Psoas muscle (tissue), 8 donors: ENCODE results near the gene AP1B1. TPM values are rescaled to one million over a fixed set of nuclear protein-coding genes. Genes with fewer than 3 reads are reported as not detected.

ENCODE experiments used
- ATAC-seq, 4 donors: fragments of 200-7000 bp; cut with Tn5 transposase; one replicate each; pipeline ENCODE4 v1.9.1; 2020; ENCODE audit warnings: moderate library complexity in 3 of 4, mild to moderate bottlenecking in 2 of 4
- DNase-seq, 2 donors: peaks; one replicate each; pipeline ENCODE4 v3.0.0-alpha.2; 2020
- H3K27ac ChIP-seq: fragments of 200-600 bp; one replicate; pipeline ENCODE4 v1.8.0; 2022
- H3K27me3 ChIP-seq, 3 donors: fragments of 200-600 bp in 1 of 3; one replicate each; pipeline versions ENCODE4 v1.6.1 to v1.8.0; 2013 to 2022; ENCODE audit warnings: low read length in 2 of 3, mild to moderate bottlenecking in 2 of 3, moderate library complexity in 1 of 3; ENCODE audit not compliant: insufficient read depth in 3 of 3
- H3K36me3 ChIP-seq, 2 donors: fragments of 200-600 bp in 1 of 2; one replicate each; pipeline versions ENCODE4 v1.6.1 to v1.8.0; 2013 to 2022; ENCODE audit warnings: low read depth in 1 of 2, mild to moderate bottlenecking in 1 of 2, moderate library complexity in 1 of 2; ENCODE audit not compliant: insufficient read depth in 1 of 2
- H3K4me1 ChIP-seq: fragments of 200-600 bp; one replicate; pipeline ENCODE4 v1.8.0; 2022
- H3K4me3 ChIP-seq: fragments of 200-600 bp; one replicate; pipeline ENCODE4 v1.8.0; 2022; ENCODE audit warnings: mild to moderate bottlenecking
- H3K9me3 ChIP-seq: fragments of 200-600 bp; one replicate; pipeline ENCODE4 v1.8.0; 2022
- CTCF ChIP-seq: fragments of 200-600 bp; IDR thresholded peaks from one replicate; pipeline ENCODE4 v1.8.0; 2022; ENCODE audit warnings: antibody characterized with exemption
- WGBS, 3 donors: extraction: QIAGEN DNeasy Blood & Tissue Kit; methylation state at CpG; one replicate each; pipeline versions ENCODE4 v1.1.6 to v1.1.7; 2013; 5-methylcytosine and 5-hydroxymethylcytosine counted together
- intact Hi-C, 2 donors: fragments of 100-400 bp; cut with DNase I; formaldehyde crosslinking; loops; one replicate each; pipeline versions ENCODE4 v1.11.0 to v1.14.2; 2022
- polyA plus RNA-seq, 3 donors: library from polyadenylated mRNA; stranded (reverse); fragments of 200-250 nt; gene quantifications; one replicate each; pipeline ENCODE4 v1.2.3, GENCODE V29; 2013
- total RNA-seq, 4 donors: library from RNA; stranded (reverse); fragmentation: NEBNext Ultra II Directional in 2 of 4; extraction: Animal tissue kit (Norgen Biotek cat#: 25700) in 2 of 4; gene quantifications; one replicate each; pipeline versions ENCODE4 v1.2.1 to v1.2.4, GENCODE V29; 2021 to 2023
- donor health status: healthy with polysubstance abuse.
- donor health status: DM: no; HTN: no; CAD: no; lungs with moderate emphysema.
- donor health status: Bipolar disorder and iron deficiency.
- donor health status: healthy.
- donor health status: DM: yes; HTN: yes; CAD: no.
- donor health status: DM: no; HTN: no; CAD: no.
- donor health status: DM: no; HTN: no; CAD: no.
- donor health status: DM: yes; HTN: yes; CAD: no.

AP1B1 gene
- total and polyA plus RNA-seq, 7 donors: 17.5 to 35.3 (median 30.6) TPM

- no peaks in the 10 kb centered on the region for H3K9me3 ChIP-seq
- peaks cover 55% of the 10 kb centered on the region for H3K4me1 ChIP-seq
- 96 to 99% (median 99%) methylated on average over 7 of the region's 7 CpGs for WGBS, 3 donors
- H3K27me3 ChIP-seq: no peaks in the 10 kb centered on the region
- no peak overlapping the region for H3K4me3 ChIP-seq
- TF ChIP-seq CTCF: no peak
- intact Hi-C loops: no loop called here
- no peak for ATAC-seq
- no peak overlapping the region for H3K27ac ChIP-seq
- DNase-seq: no peak
- H3K36me3 ChIP-seq: peaks cover 3 to 51% of the 10 kb centered on the region in 2 donors
Observed at GRCh38 chr22:29334148-29334547, 54.2 kb downstream of the AP1B1 start.

GRCh38 chr22:29332886-29333496 is 55.4 kb downstream of the AP1B1 start:
- intact Hi-C loops: no loop called here
- Histone ChIP-seq H3K27ac (no peak overlapping the region), H3K4me1 (peaks cover 54% of the 10 kb centered on the region), H3K36me3 (peaks cover 3 to 45% of the 10 kb centered on the region in 2 donors), H3K9me3 (no peaks in the 10 kb centered on the region), H3K27me3 (no peaks in the 10 kb centered on the region), H3K4me3 (no peak overlapping the region)
- DNase-seq: no peak
- 93 to 96% (median 94%) methylated on average over 8 of the region's 8 CpGs for WGBS, 3 donors
- TF ChIP-seq CTCF: no peak
- ATAC-seq: no peak

GRCh38 chr22:29331658-29332300 is 56.6 kb downstream of the AP1B1 start:
- H3K9me3 ChIP-seq: no peaks in the 10 kb centered on the region
- WGBS, 3 donors: 78 to 86% (median 84%) methylated on average over 14 of the region's 14 CpGs

GRCh38 chr22:29331213-29331612 is 57.2 kb downstream of the AP1B1 start:
- Histone ChIP-seq H3K36me3 (peaks cover 5 to 60% of the 10 kb centered on the region in 2 donors), H3K27ac (peak overlapping the region; percentile 79), H3K4me3 (no peak overlapping the region), H3K9me3 (no peaks in the 10 kb centered on the region), H3K4me1 (peaks cover 39% of the 10 kb centered on the region), H3K27me3 (no peaks in the 10 kb centered on the region)
- 84 to 96% (median 86%) methylated on average over 8 of the region's 8 CpGs for WGBS, 3 donors
- no peak for TF ChIP-seq CTCF
- ATAC-seq (no peak), DNase-seq (no peak)
- intact Hi-C loops: no loop called here

More at GRCh38 chr22:29331658-29332300, 56.6 kb downstream of the AP1B1 start:
- Histone ChIP-seq H3K36me3 (peaks cover 3 to 54% of the 10 kb centered on the region in 2 donors), H3K4me3 (no peak overlapping the region), H3K27me3 (no peaks in the 10 kb centered on the region), H3K27ac (peak overlapping the region; percentile 79), H3K4me1 (peaks cover 44% of the 10 kb centered on the region)
- intact Hi-C loops: no loop called here
- TF ChIP-seq CTCF: no peak
- no peak for ATAC-seq
- DNase-seq: no peak
